ENCODE results near the gene EXTL2. TPM values are rescaled to one million over a fixed set of nuclear protein-coding genes. Genes with fewer than 3 reads are reported as not detected.

Gene EXTL2
- total RNA-seq, 2 experiments from 2014 or later = 1.5 to 1.8 TPM

DNA sequence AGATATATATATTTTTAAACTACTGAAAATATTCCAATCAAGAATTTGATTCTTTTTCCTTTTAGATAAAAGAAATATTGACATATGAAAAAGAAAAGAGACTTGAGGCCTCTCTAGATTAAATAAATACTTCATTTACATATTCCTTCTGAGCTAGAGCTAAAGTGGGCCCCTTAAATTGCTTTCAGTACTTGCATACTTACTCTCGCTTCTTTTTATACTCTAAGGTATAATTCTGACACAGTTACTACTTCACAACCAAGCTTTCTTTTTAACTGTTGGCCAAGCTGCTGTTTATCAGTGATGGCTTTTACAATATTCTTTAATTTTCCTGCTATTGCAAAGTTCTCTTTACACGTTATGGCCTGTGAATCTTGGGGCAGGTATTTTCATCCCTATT is 24.6 kb downstream of the EXTL2 start:
- Mint-ChIP-seq H3K36me3 (ENCODE audit: low read depth) (no peaks in the 10 kb centered on the region), H3K27me3 (no peaks in the 10 kb centered on the region), H3K4me1 (ENCODE audit: low read depth) (no peaks in the 10 kb centered on the region), H3K27ac (no peak overlapping the region), H3K9me3 (no peaks in the 10 kb centered on the region), H3K4me3 (no peak overlapping the region)
- CTCF ChIA-PET = interaction anchor here (3.4 kb wide), 1 partner anchor 419 kb away, joined by 8 read pairs; no protein-coding TSS in a partner anchor
- ATAC-seq (ENCODE audit: poor library complexity) (no peak), DNase-seq (no peak)
- Histone ChIP-seq H3K9me3 (ENCODE audit: control insufficient read depth in 1 of 2, insufficient read depth in 1 of 2, low read length in 2 of 2) (no peaks in the 10 kb centered on the region), H3K4me3 (ENCODE audit: low read length) (no peak overlapping the region), H3K4me1 (ENCODE audit: insufficient read depth, low read length) (no peaks in the 10 kb centered on the region), H3K27ac (ENCODE audit: low read depth in 1 of 2, low read length in 2 of 2) (no peak overlapping the region), H3K27me3 (ENCODE audit: control insufficient read depth in 1 of 2, insufficient read depth in 2 of 2, low read length in 2 of 2) (no peaks in the 10 kb centered on the region), H3K36me3 (ENCODE audit: insufficient read depth, low read length) (no peaks in the 10 kb centered on the region)
- TF ChIP-seq, protein P1, sequence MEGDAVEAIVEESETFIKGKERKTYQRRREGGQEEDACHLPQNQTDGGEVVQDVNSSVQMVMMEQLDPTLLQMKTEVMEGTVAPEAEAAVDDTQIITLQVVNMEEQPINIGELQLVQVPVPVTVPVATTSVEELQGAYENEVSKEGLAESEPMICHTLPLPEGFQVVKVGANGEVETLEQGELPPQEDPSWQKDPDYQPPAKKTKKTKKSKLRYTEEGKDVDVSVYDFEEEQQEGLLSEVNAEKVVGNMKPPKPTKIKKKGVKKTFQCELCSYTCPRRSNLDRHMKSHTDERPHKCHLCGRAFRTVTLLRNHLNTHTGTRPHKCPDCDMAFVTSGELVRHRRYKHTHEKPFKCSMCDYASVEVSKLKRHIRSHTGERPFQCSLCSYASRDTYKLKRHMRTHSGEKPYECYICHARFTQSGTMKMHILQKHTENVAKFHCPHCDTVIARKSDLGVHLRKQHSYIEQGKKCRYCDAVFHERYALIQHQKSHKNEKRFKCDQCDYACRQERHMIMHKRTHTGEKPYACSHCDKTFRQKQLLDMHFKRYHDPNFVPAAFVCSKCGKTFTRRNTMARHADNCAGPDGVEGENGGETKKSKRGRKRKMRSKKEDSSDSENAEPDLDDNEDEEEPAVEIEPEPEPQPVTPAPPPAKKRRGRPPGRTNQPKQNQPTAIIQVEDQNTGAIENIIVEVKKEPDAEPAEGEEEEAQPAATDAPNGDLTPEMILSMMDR (IDR thresholded peaks at IDR 0.05) = no peak
- POLR2A ChIA-PET = no interaction called here
- intact Hi-C loops (cut with DNase I, micrococcal nuclease) = loop anchor here (5.0 kb wide), 2 partner anchors 403 to 1688 kb away; no protein-coding TSS in a partner anchor

GRCh38 chr1:100868364-100868995 is 26.2 kb downstream of the EXTL2 start:
- Mint-ChIP-seq H3K4me3 (no peak overlapping the region), H3K9me3 (no peaks in the 10 kb centered on the region), H3K27me3 (no peaks in the 10 kb centered on the region), H3K4me1 (ENCODE audit: low read depth) (no peaks in the 10 kb centered on the region), H3K27ac (no peak overlapping the region), H3K36me3 (ENCODE audit: low read depth) (no peaks in the 10 kb centered on the region)
- H3K27ac ChIP-seq (ENCODE audit: low read depth in 1 of 2, low read length in 2 of 2) = no peak overlapping the region
- H3K27me3 ChIP-seq (ENCODE audit: control insufficient read depth in 1 of 2, insufficient read depth in 2 of 2, low read length in 2 of 2) = no peaks in the 10 kb centered on the region
- ChIA-PET POLR2A (interaction anchor here (1.0 kb wide), 1 partner anchor 370 kb away, joined by 3 read pairs; no protein-coding TSS in a partner anchor), CTCF (interaction anchor here (0.6 to 3.4 kb wide), 7 partner anchors 12 to 1062 kb away, joined by 3 to 8 read pairs (median 3); partner anchors contain the start of gene SLC30A7)
- H3K36me3 ChIP-seq (ENCODE audit: insufficient read depth, low read length) = no peaks in the 10 kb centered on the region
- DNase-seq (peak in 4 of 14 experiments; percentile 6 to 69 (median 60)), ATAC-seq (ENCODE audit: poor library complexity) (peak; percentile 54)
- TF ChIP-seq, protein P1 (IDR thresholded peaks at IDR 0.05) = peak; percentile 75
- intact Hi-C loops (cut with DNase I, micrococcal nuclease) = loop anchor here (1.0 to 5.0 kb wide), 3 partner anchors 405 to 1686 kb away; no protein-coding TSS in a partner anchor
- no peak overlapping the region for H3K4me3 ChIP-seq (ENCODE audit: low read length)
- no peaks in the 10 kb centered on the region for H3K9me3 ChIP-seq (ENCODE audit: control insufficient read depth in 1 of 2, insufficient read depth in 1 of 2, low read length in 2 of 2)
- no peaks in the 10 kb centered on the region for H3K4me1 ChIP-seq (ENCODE audit: insufficient read depth, low read length)

DNA sequence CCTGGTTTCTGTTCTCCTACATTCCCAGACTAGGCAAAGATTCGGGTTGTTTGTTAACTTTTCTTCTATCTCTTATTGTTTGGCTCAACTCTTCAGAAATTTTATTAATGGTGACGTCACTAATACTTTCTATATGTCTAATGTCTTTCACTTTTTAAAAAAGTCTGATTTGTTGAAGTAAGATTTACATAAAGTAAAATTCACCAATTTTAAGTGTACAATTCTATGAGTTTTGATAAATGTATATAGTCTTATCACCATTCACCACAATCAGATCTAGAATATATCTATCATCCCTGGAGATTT is 27.8 kb downstream of the EXTL2 start:
- intact Hi-C loops (cut with DNase I, micrococcal nuclease) = loop anchor here (2.0 to 5.0 kb wide), 2 partner anchors 260 to 1685 kb away; no protein-coding TSS in a partner anchor
- Histone ChIP-seq H3K4me1 (ENCODE audit: insufficient read depth, low read length) (no peaks in the 10 kb centered on the region), H3K4me3 (ENCODE audit: low read length) (no peak overlapping the region), H3K36me3 (ENCODE audit: insufficient read depth, low read length) (no peaks in the 10 kb centered on the region), H3K27me3 (ENCODE audit: control insufficient read depth in 1 of 2, insufficient read depth in 2 of 2, low read length in 2 of 2) (no peaks in the 10 kb centered on the region), H3K27ac (ENCODE audit: low read depth in 1 of 2, low read length in 2 of 2) (no peak overlapping the region), H3K9me3 (ENCODE audit: control insufficient read depth in 1 of 2, insufficient read depth in 1 of 2, low read length in 2 of 2) (no peaks in the 10 kb centered on the region)
- POLR2A ChIA-PET = interaction anchor here (0.7 kb wide), 1 partner anchor 331 kb away, joined by 3 read pairs; no protein-coding TSS in a partner anchor
- Mint-ChIP-seq H3K9me3 (no peaks in the 10 kb centered on the region), H3K27ac (no peak overlapping the region), H3K4me1 (ENCODE audit: low read depth) (no peaks in the 10 kb centered on the region), H3K4me3 (no peak overlapping the region), H3K36me3 (ENCODE audit: low read depth) (no peaks in the 10 kb centered on the region), H3K27me3 (no peaks in the 10 kb centered on the region)
- ATAC-seq (ENCODE audit: poor library complexity) (no peak), DNase-seq (no peak)
- CTCF ChIA-PET = no interaction called here
- TF ChIP-seq, protein P1 (IDR thresholded peaks at IDR 0.05) = no peak

Data from CD4-positive, alpha-beta T cell (primary cell).